ENCODE data around the gene RGL1.

RGL1 gene

DNA sequence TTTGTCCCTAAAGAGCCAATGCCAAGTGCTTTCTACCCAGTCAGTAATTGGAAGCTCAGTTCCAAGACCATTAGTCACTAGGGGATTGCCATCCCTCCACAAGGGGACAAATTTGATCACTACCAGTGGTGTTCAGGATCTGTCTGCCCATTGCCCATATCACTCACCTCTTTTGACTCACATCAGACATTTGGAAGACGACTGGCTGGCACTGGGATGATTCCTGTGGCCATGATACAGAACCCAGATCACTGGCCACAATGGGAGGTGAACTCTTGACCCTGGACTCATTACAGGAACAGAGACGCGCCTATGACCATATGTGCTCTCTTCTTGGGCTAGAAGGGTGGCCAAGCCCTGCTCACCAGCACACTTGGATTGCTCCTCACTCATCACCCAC lies 161.6 kb downstream of the RGL1 start:
- DNase-seq, result no peak

DNA sequence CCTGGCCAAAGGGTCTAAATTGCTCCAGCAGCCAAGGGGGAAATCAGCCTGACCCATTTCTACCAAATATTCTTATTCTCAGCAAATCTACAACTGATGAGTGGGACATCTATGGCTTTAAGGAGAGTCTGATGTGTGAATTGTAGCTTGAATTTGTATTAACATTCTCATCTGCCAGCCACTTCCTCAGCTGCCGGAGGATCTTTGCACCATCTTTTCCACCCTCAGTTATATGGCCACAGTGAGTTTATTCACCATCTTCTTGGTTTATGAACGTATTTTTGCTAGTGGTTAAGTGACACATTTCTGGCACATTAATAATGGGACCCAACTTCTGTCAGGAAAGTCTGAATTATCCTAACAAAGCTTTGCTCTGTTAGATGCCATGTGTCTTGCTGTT lies 163.0 kb downstream of the RGL1 start:
- DNase-seq, result no peak

DNA sequence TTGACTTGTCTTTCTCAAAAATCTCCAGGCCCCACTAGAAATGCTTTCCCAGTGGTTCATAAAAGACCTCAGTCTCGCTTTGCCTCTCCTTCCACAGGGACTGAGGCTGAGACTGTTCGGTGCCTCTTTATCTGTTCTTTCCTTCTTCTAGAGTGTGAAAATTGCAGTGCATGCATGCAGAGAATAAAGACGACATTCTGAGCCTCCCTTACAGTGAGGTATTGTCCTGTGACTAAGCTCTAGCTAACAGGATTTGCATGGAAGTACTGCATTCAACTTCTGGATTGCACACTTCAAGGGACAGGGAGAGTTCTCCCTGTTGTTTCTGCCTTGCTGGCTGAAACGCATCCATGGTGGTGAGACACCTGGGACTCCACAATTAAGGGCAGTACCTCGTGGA lies 163.5 kb downstream of the RGL1 start:
- DNase-seq, result no peak

DNA sequence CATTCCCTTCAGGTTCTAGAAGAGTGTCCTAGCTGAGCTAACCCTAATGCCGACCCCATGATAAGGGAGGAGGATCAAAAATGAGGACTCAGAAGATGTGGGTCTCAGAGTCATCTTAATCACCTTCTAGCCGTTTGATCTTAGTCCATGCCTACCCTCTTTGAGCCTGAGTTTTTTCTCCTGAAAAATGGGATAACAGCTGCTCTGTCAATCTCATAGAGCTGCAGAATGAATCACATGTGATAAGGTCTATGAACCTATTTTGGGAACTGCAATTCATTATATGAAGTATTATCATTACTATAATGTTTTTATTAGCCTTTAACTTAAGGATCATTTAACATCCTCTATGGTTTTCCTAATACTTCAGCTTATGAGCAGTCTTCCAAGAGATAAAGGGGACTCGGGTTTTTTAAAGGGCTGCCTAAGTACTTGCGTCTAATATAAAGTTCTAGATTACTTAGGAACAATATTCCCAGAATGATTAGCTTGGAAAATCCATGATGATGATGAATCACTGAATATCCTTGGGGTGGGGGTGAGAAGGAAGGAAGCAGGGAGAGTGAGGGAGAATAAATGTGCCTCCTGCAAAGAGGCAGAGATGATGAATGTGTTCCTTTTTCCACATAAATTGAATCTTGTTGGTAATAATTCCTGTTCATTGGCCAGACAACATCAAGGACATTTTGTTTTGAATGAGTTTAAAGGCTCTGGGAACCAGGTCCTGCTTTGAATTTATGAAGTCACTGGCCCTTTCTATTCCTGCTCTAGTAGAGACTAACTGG lies 165.8 kb downstream of the RGL1 start:
- no peak for DNase-seq

DNA sequence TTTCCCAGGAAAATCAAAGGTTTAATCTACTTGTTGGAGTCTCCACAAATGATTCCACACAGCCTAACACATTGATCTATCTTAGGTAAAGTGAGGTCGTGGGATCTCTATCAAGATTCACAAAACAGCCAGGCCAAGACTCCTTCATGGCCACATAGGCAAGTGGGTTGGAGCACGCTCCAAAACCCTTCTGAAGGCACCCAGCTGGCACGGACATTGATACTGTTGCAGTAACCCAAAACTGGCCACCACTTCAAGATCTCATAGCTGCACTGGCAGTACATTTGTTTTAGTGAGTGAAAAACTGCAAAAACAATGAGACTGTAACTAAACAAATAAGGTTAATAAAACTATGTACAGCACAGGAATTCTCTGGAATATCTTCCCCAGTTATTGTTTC lies 170.7 kb downstream of the RGL1 start:
- no peak for DNase-seq

DNA sequence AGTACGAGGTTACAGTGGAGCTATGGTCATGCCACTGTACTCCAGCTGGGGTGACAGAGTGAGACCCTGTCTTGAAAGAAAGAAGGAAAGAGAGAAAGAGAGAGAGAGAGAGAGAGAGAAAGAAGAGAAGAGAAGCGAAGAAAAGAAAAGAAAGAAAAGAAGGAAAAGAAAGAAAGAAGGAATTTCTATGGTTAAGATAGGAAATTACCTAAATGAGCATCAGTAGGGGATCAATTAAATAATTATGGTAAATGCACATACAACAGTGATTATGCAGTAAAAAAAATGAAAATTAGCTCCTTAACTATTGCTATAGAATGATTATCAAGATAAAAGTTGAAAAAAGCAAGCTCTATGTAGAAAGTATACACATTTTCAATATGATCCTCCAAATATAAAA lies 172.8 kb downstream of the RGL1 start:
- DNase-seq, result no peak

Measured in NCI-H146 (cell line).